ENCODE measurements around the gene LTO1.
"Not testable (repeated sequence)": the region's sequence is repeated elsewhere in the genome, so short reads cannot be mapped to it uniquely, and the experiment has no call there.

Gene LTO1

DNA sequence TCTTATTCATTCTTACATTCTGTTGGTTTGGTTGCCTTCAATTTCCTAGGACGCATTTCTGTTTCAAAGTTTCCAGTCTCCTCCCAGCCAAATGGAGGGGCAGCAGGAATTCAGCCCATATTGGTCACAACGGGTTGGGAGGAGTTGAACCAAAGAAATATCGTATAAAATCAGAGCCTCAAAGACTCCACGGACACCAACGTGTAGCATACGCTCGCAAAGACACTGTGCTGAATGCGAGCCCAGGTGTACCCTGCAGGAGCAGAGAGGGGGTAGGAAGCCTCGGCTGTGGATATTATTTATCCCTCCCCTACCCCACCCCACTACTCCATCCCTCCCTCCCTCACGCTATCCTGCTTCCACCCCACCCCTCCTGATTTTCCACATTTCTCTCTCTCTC is 49.7 kb downstream of the LTO1 start:
- in situ Hi-C loops (cut with HindIII; ENCODE audit: low pct_ligation_motif_present, low pct_unique_long_range_greater_than_20kb, low sequenced_read_pairs) = no loop called here
- no peak for DNase-seq

DNA sequence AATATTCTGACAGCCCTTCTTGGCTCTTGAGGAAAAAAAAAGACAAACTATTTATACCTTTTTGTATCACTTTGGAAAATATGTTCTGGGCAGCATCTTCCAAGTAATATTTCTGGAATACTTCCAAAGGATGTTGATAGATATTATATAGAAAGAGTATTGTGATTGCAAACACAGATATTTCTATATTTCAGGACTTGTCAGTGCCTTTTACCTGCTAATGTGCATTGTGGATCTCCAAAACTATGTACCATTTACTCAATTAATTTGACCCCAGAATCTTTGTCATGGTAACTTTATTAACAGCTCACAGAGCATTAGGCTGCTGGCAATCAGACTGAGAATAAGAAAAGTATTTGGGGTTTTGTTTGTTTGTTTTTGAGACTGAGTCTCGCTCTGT is 50.9 kb downstream of the LTO1 start:
- in situ Hi-C loops (cut with HindIII; ENCODE audit: low pct_ligation_motif_present, low pct_unique_long_range_greater_than_20kb, low sequenced_read_pairs) = no loop called here
- DNase-seq = no peak

DNA sequence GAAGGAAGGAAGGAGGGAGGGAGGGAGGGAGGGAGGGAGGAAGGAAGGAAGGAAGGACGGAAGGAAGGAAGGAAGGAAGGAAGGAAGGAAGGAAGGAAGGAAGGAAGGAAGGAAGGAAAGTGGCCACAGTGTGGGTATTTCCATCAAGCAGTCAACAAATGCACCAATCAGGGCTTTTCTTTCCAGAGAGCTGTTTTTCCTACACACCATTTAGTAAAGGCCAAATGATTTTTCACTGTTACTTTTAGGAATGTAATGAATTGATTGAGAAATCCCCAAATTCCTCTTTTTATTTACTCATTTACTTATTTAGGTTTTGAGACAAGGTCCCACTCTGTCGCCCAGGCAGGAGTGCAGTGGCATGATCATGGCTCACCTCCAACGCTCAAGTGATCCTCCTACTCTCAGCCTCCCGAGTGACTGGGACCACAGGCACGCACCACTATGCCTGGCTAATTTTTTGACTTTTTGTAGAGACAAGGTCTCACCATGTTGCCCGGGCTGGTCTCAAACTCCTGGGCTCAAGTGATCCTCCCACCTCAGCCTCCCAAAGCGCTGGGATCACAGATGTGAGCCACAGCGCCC is 53.0 kb downstream of the LTO1 start:
- DNase-seq = not testable (repeated sequence)

DNA sequence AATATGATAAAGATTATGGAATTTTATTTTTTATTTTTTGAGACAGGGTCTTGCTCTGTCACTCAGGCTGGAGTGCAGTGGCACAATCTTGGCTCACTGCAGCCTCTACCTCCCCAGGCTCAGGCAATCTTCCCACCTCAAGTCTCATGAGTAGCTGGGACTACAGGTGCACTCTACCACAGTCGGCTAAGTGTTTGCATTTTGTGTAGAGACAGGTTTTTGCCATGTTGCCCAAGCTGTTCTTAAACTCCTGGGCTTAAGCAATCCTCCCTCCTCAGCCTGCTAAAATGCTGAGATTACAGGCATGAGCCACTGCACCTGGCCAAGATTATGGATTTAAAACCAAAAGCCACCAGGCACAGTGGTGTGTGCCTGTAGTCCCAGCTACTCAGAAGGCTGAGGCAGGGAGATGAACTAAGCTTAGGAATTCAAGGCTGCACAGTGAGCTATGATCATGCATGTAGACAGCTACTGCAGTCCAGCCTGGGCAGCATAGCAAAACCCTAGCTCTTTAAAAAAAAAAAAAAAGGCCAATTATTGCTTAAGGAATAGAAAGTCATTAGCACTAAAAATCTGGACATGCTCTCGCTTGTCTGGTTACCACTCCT is 54.4 kb downstream of the LTO1 start:
- in situ Hi-C loops (cut with HindIII; ENCODE audit: low pct_ligation_motif_present, low pct_unique_long_range_greater_than_20kb, low sequenced_read_pairs) = no loop called here
- no peak for DNase-seq

More for the DNA sequence above, 53.0 kb downstream of the LTO1 start:
- in situ Hi-C loops (cut with HindIII; ENCODE audit: low pct_ligation_motif_present, low pct_unique_long_range_greater_than_20kb, low sequenced_read_pairs) = not testable (repeated sequence)

DNA sequence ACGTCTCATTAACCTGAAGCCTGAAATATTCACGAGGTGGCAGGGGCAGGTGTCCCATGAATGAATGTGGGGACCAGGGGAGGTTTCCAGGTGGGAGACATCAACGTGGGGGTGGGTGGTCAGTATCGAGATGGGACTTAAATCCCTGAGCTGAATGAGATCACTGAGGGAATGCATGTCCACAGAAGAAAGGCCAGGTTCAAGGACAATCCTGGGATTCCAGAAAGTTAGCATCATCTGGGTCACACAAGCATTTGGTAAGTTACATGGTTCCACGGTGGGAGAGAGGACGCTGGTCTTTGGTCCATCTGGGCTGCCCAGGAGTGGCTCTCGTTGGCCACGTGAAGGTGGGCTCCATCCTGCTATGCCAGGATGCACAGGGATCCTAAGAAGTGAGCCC is 56.9 kb downstream of the LTO1 start:
- in situ Hi-C loops (cut with HindIII; ENCODE audit: low pct_ligation_motif_present, low pct_unique_long_range_greater_than_20kb, low sequenced_read_pairs) = no loop called here
- DNase-seq = no peak

DNA sequence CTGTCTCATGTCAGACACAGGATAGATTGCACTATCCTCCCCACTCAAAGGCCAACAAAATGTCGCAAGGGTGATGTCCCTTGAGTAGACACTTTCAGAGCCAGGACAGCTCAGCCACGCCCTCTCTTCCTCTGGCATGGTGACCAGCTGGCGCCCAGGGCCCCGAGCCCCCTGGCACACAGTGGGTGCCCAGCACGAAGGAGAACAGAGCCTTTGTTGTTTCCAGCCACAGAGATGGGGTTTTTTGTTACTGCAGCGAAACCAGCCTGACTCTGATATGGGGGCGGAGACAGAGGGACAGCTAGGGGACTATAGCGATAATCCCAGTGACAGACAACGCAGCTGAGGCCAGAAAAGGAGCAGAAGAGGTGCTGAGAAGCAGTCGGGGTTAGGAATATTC is 57.5 kb downstream of the LTO1 start:
- DNase-seq = no peak
- in situ Hi-C loops (cut with HindIII; ENCODE audit: low pct_ligation_motif_present, low pct_unique_long_range_greater_than_20kb, low sequenced_read_pairs) = no loop called here

DNA sequence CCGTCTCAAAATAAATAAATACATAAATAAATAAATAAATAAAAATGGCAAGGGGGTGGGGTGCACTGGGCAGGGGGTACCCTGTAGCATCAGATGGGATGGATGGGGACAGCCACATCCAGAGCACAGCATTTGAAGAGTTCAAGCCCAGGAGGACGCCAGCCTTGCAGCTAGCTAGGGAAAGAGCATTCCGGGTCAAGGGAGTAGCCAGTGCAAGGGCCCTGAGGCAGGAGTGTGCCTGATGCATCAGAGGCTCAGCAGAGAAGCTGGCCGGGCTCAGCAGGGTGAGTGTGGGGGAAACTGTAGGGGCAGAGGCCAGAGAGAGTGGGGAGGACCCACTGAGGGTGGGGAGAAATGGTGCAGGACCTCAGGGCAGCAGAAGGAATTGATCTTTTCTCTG is 57.9 kb downstream of the LTO1 start:
- in situ Hi-C loops (cut with HindIII; ENCODE audit: low pct_ligation_motif_present, low pct_unique_long_range_greater_than_20kb, low sequenced_read_pairs) = no loop called here
- no peak for DNase-seq
